ENCODE data around the gene GRXCR1.

Gene GRXCR1

DNA sequence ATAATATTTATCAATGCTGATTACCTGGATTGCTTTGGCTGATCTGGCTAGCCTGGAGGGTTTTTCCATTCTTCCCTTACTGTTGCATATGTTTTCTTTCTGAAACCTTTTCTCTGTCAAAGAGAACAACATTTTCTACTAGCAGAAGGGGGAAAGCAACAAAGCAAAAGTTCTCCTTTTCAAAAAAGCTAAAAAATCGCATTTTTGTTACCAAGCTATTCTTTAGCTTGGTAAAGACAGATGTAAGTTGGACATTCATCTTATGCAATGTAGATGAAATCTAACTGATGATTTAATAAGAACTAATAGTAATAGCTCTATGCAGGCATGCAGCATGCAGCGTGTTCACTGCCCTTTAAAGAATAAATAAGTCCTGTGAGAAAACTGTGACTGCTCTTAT lies at the start of gene GRXCR1:
TSS of gene GRXCR1 (plus strand) at position 301 of the 400 bp plus-strand sequence. CDS start 554 bp downstream, outside the sequence.
- no peak for DNase-seq

DNA sequence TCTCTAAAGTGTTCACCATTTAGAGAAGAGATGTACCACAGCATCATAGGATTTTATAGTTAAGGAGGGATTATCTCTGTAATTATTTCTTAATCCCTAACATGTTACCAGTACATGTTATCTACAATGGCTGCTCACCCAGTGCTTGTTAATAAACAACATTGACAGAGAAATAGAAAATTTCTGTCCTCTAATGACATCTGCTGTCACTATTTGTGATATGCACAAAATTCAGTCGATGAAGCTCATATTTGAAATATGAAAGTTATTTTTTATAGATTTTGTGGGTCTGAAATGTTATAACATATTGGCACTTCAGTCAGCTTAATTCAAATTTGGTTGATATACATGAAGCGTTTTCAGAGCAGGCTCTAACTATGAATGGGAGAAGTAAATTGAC lies 48.8 kb upstream of the GRXCR1 start:
- no peak for DNase-seq

DNA sequence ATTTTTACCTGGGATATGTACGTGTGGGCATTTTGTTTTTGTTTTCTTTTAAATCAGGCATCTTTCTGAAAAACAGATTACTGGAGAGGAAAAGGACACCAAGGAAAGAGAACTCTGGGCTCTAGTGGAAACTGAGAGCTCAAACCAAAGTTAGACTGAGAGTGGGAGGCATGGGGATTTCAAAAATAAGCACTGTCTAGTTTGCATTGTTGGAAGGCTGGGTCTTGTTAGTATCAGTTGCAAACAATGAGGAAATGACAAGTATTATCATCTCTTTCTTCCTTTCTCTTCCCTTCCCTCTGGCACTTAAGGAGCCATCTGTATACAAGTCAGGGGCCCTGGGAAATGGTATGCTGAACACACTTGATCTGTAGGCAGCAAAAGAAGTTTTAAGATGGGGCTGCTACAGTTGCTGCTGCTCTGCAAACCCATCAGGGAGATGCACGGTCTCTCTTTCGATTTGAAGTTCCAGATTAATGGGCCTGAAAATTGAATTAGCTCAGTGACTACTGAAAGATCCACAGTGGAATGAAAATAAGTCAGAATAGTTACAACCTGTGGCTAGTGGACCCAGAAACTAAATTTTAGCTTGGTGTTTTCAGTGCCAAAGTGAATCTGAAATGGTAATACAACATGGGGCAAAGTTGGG lies 48.0 kb upstream of the GRXCR1 start:
- DNase-seq: no peak

DNA sequence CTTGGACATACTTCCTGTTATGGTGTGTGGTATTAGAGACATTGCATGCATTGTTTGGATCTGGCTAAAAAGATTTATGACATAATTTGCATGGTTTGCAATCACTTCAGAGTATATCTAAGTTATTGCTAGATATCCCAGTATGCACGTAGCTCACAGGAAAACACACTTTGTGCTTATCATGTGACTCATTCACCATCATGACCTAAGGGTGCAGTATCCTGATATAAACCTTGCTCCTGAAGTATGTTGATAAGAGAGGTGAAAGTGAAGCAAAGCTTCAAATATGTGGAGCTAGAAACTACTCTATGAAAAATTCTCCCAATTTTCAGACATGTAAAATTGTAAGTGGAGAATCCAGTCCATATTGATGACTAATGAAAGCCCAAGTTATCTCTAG lies 46.9 kb upstream of the GRXCR1 start:
- no peak for DNase-seq

- DNase-seq: no peak
Observed at GRCh38 chr4:42855779-42856178, 36.7 kb upstream of the GRXCR1 start.

- peak; percentile 64 for DNase-seq
Observed at GRCh38 chr4:42865572-42866189, 26.8 kb upstream of the GRXCR1 start.

DNA sequence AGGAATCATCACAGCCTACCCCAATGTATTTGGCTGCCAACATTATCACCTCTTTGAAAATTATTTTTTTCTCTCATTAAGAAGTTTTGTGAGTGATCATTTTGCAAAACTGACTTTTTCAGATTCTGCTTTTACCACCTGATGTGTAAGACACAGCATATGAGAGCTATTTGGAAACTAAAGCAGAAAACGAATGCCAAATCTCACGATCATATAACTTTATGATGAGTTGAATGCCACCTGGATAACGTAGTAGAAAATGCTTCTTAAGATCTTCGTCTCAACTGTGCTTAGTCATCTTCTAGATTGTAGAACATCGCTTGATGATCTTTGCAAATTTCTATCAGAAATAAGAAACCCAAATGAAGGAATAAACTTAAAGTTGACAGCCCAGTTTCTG lies 21.3 kb upstream of the GRXCR1 start:
- no peak for DNase-seq

GRCh38 chr4:42871671-42872290 lies 20.7 kb upstream of the GRXCR1 start:
- no peak for DNase-seq

DNA sequence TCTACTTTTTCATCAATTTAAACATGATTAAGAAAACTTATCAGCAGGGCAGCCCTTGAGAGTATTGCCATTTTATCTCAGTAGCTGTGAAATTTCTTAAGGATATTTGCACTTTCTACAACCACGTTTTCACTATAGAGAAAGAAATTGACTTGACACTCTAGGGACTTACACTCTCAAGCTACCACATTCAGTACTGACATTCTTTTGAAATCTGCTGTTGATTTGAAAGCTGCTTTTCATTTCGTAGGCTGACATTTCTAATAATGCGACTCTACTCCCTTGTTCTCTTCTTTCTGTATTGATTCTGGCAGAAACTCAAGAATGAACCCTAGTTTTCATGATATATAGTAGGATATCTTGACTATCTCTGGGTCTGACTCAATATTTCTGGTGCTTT lies 13.7 kb upstream of the GRXCR1 start:
- DNase-seq: no peak

- no peak for DNase-seq
Observed at GRCh38 chr4:42881253-42881652, 11.3 kb upstream of the GRXCR1 start.

DNA sequence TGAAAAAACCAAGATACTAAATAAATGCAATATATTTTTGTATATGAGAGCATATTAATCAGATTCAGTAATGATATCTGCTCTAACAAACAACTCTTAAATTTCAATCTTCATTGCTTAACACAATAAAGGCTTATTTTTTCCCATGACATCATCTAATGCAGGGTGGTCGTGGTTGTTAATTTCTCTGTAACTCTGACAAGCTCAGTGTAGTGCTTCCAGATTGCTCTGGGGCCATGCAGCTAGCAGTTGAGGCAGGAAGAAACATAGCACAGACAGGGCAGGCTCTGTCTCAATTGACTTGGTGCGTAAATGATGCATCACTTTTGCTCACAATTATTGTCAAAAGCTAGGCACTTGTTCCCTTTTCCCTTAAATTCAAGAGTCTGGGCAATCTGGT lies 869 bp upstream of the GRXCR1 start:
- no peak for DNase-seq

GRCh38 chr4:42895452-42895851 lies 2.9 kb downstream of the GRXCR1 start:
- DNase-seq: no peak

- DNase-seq: no peak
Observed at GRCh38 chr4:42904986-42905385, 12.5 kb downstream of the GRXCR1 start.

GRCh38 chr4:42905591-42905990 lies 13.1 kb downstream of the GRXCR1 start:
- DNase-seq: no peak

- DNase-seq: no peak
Observed at GRCh38 chr4:42906341-42906740, 13.8 kb downstream of the GRXCR1 start.

DNA sequence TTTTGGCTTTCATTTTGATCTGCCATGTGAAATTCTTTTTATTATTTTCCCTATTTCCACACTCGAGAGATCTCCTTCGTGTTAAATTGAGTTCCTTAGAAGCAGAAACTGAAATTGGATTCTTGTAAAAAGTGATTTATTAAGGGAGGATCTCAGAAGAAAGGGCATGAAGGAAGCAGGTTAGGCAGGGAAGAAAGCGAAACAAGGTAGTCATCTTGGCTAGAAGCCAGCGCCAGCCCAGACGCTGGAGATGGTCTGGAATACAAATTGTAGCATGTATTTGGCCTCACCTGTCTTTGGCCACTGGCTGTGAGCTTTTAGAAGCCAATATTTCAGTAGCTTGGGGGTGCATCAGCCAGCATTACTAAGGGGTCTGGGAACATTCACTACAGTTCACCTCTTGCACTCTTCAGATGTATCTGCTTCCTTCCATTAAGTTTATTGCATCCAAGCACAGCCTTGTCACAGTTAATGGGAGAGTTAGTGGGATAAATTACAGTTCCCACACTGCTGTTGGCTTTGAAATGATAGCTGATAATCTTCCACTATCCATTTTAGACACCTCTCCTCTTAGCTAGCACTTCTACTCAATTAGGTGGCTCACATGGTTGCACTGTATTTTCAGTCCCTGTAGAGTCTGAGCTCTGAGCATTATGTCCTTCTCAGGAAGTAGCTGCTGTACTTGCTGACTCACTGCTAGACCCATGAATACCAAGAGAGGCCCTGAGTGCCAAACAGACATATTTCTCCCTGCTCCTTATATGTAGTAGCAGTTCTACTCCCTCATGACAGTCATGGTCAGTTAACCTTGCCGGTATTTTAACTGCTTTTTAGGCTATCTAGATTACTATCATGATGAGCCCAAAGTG lies 14.6 kb downstream of the GRXCR1 start:
- no peak for DNase-seq

- DNase-seq: no peak
Observed at GRCh38 chr4:42910459-42910858, 17.9 kb downstream of the GRXCR1 start.

DNA sequence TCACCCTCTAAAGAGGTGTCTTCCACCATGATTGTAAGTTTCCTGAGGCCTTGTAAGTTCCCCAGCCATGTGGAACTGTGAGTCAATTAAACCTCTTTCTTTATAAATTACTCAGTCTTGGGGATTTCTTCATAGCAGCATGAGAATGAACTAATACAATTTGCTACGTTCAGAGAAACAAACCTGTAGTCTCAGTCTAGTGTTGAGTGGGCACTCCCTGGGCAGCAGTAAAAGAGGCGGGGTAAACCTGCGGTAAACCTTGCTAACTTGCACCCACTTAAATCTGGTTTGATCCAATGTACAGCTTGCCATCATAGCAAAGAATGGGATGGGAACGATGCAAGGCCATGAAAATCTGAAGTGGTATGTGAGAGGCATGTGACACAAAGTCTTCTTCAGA lies 22.4 kb downstream of the GRXCR1 start:
- no peak for DNase-seq

DNA sequence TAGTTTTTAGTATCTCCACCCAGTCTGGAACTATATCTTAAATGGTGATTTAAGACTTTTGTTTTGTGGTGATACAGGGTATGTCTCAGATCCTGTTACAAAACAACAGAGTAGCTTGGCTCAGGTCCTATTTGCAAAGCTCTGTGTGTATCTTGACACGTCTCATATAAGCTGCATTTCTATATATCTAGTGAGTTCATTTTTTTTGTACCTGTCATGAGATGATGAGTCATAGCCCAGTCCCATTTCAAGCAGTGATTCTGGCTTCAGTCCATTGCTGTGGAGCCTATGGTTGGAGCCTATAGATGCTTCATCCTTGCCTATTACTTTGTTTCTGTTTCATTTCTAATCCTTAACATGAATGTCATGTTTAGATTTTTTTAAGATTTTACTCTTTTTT lies 23.0 kb downstream of the GRXCR1 start:
- DNase-seq: no peak

DNA sequence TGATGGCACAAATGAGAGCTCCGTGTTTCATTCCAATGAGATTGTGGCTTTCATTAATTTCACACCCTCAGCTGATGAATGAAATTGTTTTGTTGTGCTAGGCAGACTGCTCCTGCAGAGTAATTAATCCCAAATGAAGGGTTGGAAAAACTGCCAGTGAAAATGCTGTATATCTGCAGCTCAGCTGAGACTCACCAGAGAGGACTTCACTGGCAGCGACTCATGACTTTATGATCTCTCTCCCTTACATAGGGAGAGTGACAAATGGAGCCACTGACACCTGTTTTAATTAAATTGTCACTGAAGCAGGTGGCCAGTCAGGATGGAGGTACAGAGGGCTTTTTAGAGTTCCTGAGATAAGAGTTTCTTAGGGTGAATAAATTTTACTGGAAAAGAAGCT lies 24.8 kb downstream of the GRXCR1 start:
- DNase-seq: no peak

GRCh38 chr4:42923431-42923830 lies 30.9 kb downstream of the GRXCR1 start:
- DNase-seq: no peak

DNA sequence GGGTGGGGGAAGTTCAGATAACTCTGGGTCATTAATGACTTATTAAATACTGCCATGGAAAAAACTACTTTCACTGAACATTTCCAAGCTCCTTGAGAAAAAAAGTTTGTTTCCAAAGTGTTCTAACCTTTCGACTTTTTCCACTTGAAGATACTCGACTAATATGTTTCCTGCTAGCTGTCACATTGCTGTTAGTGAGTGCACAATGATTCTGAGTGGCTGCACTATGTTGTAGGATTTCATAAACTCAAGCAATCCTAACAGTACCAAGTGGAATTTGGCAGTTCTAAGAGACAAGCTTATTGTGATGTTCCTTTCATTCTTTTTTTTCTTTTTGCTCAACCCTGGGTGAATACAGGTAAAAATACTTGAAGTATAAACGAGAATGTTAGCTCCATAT lies 33.4 kb downstream of the GRXCR1 start:
- DNase-seq: no peak

DNA sequence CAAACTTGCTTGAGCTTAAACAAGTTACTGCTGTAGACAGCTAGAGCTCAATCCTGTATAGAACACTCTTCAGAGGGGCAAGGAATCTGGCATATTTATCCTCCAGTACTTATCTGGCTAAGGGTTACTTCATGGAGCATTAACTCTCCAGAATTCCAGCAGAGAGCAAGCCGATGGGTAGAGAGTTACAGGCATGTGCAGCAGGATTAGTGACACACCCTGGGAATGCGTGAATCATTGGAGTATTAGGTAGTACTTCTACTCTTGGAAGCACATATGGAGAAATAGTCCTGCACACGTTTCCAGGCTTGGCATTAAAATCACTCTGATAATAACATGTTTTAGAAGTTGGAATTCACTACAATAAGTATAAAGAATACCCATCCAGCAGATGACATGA lies 35.4 kb downstream of the GRXCR1 start:
- DNase-seq: no peak

GRCh38 chr4:42928582-42928981 lies 36.1 kb downstream of the GRXCR1 start:
- no peak for DNase-seq
